ENCODE data around the gene IL4. TPM values are rescaled to one million over a fixed set of nuclear protein-coding genes. Genes with fewer than 3 reads are reported as not detected.
A peak's percentile ranks its signal among the peaks of the same experiment; 100 is the strongest.

IL4 gene
- total RNA-seq, 1 experiment from 2014 or later: not detected

- Mint-ChIP-seq H3K4me3 (no peak overlapping the region), H3K27me3 (ENCODE audit: low read depth) (peaks cover 42% of the 10 kb centered on the region), H3K9me3 (no peaks in the 10 kb centered on the region), H3K36me3 (no peaks in the 10 kb centered on the region), H3K4me1 (peaks cover 12% of the 10 kb centered on the region), H3K27ac (no peak overlapping the region)
- ChIA-PET POLR2A (no interaction called here), CTCF (interaction anchor here (0.8 to 1.6 kb wide), 3 partner anchors 19 to 165 kb away, joined by 3 to 4 read pairs (median 3); partner anchors contain the start of gene KIF3A)
- ATAC-seq: no peak
- no peak for DNase-seq (ENCODE audit: low spot score)
- TF ChIP-seq TCF7 (CRISPR knock-in tag; IDR thresholded peaks at IDR 0.05; ENCODE audit: low read depth) (no peak), GRHL2 (CRISPR knock-in tag; IDR thresholded peaks at IDR 0.05; ENCODE audit: insufficient replicate concordance, severe bottlenecking) (no peak), MYBL2 (CRISPR knock-in tag; IDR thresholded peaks at IDR 0.05) (no peak), CDX4 (CRISPR knock-in tag; IDR thresholded peaks at IDR 0.05; ENCODE audit: borderline replicate concordance) (no peak), AR (CRISPR knock-in tag; IDR thresholded peaks at IDR 0.05) (no peak), NR1H2 (CRISPR knock-in tag; IDR thresholded peaks at IDR 0.05) (no peak), CREM (CRISPR knock-in tag; IDR thresholded peaks at IDR 0.05) (no peak), GABPB1 (CRISPR knock-in tag; IDR thresholded peaks at IDR 0.05) (peak; percentile 65), ZNF512 (CRISPR knock-in tag; IDR thresholded peaks at IDR 0.05; ENCODE audit: borderline replicate concordance) (no peak)
Observed at GRCh38 chr5:132658381-132659302, 15.1 kb upstream of the IL4 start.

- H3K27ac Mint-ChIP-seq: no peak overlapping the region
- no peaks in the 10 kb centered on the region for H3K36me3 Mint-ChIP-seq
- no peaks in the 10 kb centered on the region for H3K9me3 Mint-ChIP-seq
- no peak overlapping the region for H3K4me3 Mint-ChIP-seq
- H3K4me1 Mint-ChIP-seq: peaks cover 11% of the 10 kb centered on the region
- ChIA-PET CTCF (interaction anchor here (1.0 kb wide), 1 partner anchor 160 kb away, joined by 3 read pairs; no protein-coding TSS in a partner anchor), POLR2A (no interaction called here)
- DNase-seq (ENCODE audit: low spot score): no peak
- H3K27me3 Mint-ChIP-seq (ENCODE audit: low read depth): peaks cover 30% of the 10 kb centered on the region
- ATAC-seq: no peak
- TF ChIP-seq ESRRA (CRISPR knock-in tag; IDR thresholded peaks at IDR 0.05; ENCODE audit: borderline replicate concordance): no peak
- no peak for TF ChIP-seq E2F5 (CRISPR knock-in tag; IDR thresholded peaks at IDR 0.05)
- no peak for TF ChIP-seq ZBTB21 (CRISPR knock-in tag; IDR thresholded peaks at IDR 0.05; ENCODE audit: borderline replicate concordance)
- TF ChIP-seq ZNF532 (CRISPR knock-in tag; IDR thresholded peaks at IDR 0.05; ENCODE audit: borderline replicate concordance): no peak
- no peak for TF ChIP-seq ZNF138 (CRISPR knock-in tag; conservative IDR thresholded peaks at IDR 0.05)
- TF ChIP-seq ETV6 (CRISPR knock-in tag; IDR thresholded peaks at IDR 0.05): no peak
- no peak for TF ChIP-seq ELF4 (CRISPR knock-in tag; IDR thresholded peaks at IDR 0.05; ENCODE audit: low read depth)
- no peak for TF ChIP-seq E2F4 (CRISPR knock-in tag; IDR thresholded peaks at IDR 0.05; ENCODE audit: borderline replicate concordance, low read depth)
- TF ChIP-seq RELA (CRISPR knock-in tag; IDR thresholded peaks at IDR 0.05; ENCODE audit: borderline replicate concordance): no peak
- no peak for TF ChIP-seq SP1 (CRISPR knock-in tag; conservative IDR thresholded peaks at IDR 0.05)
- TF ChIP-seq FOXJ3 (CRISPR knock-in tag; IDR thresholded peaks at IDR 0.05; ENCODE audit: borderline replicate concordance): no peak
Observed at GRCh38 chr5:132659598-132660493, 13.9 kb upstream of the IL4 start.

Measured in WTC11 (cell line).